GM12891 (cell line): Measurements from ENCODE around the gene ARHGAP5.

Experiments
- POLR2A ChIP-seq: IDR thresholded peaks from 2 replicates; pipeline ENCODE4 v1.6.1; 2011; ENCODE audit warnings: low read depth, low read length, control low read depth
- POLR2AphosphoS5 ChIP-seq: IDR thresholded peaks from 2 replicates; pipeline ENCODE4 v1.6.1; 2011; ENCODE audit warnings: low read depth, low read length, control low read depth

DNA sequence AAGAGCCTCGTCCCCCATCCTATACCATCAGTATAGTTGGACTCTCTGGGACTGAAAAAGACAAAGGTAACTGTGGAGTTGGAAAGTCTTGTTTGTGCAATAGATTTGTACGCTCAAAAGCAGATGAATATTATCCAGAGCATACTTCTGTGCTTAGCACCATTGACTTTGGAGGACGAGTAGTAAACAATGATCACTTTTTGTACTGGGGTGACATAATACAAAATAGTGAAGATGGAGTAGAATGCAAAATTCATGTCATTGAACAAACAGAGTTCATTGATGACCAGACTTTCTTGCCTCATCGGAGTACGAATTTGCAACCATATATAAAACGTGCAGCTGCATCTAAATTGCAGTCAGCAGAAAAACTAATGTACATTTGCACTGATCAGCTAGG lies 13.6 kb downstream of the ARHGAP5 start:
- TF ChIP-seq POLR2A, result no peak
- TF ChIP-seq POLR2AphosphoS5, result no peak
